ENCODE measurements around the gene KRT2. TPM values are rescaled to one million over a fixed set of nuclear protein-coding genes. Genes with fewer than 3 reads are reported as not detected.

Gene KRT2
- total RNA-seq, 1 experiment from 2014 or later, result not detected

DNA sequence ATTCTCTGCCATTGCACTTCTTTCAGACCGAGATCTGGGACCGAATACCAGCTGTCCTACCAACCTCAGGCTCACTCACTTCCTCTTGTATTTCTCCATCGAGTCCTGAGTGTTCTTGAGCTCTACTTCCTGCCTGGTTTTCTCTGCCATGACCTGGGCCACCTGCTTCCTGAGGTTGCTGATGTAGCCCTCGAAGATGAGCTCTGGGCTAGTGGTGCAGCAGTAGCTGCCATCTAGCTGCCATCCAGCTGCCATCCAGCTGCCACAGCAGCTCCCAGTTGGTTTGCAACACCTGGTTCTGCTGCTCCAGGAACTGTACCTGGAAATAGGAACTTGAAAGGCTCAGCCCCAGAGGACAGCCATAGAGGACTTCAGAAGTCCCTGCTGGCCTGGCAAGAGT, 18.6 kb downstream of the KRT2 start:
- Mint-ChIP-seq H3K27me3 (ENCODE audit: low read depth) (no peaks in the 10 kb centered on the region), H3K27ac (no peak overlapping the region), H3K4me3 (no peak overlapping the region), H3K36me3 (no peaks in the 10 kb centered on the region), H3K4me1 (no peaks in the 10 kb centered on the region), H3K9me3 (no peaks in the 10 kb centered on the region)
- no peak for DNase-seq (ENCODE audit: low spot score)
- no peak for ATAC-seq
- ChIA-PET CTCF (interaction anchor here (0.7 to 2.3 kb wide), 5 partner anchors 9 to 246 kb away, joined by 3 to 10 read pairs (median 4); no protein-coding TSS in a partner anchor), POLR2A (interaction anchor here (0.6 kb wide), 1 partner anchor 841 kb away, joined by 3 read pairs; no protein-coding TSS in a partner anchor)
- TF ChIP-seq MYBL2 (CRISPR knock-in tag; IDR thresholded peaks at IDR 0.05) (no peak), ZNF317 (CRISPR knock-in tag; IDR thresholded peaks at IDR 0.05; ENCODE audit: borderline replicate concordance, low read depth) (no peak), NFYB (CRISPR knock-in tag; conservative IDR thresholded peaks at IDR 0.05; ENCODE audit: low read depth) (no peak), PRRX2 (CRISPR knock-in tag; IDR thresholded peaks at IDR 0.05) (no peak), EMX1 (CRISPR knock-in tag; IDR thresholded peaks at IDR 0.05) (no peak), NR3C1 (CRISPR knock-in tag; conservative IDR thresholded peaks at IDR 0.05; ENCODE audit: low read depth) (no peak), ELF4 (CRISPR knock-in tag; IDR thresholded peaks at IDR 0.05; ENCODE audit: low read depth) (no peak), ZNF121 (CRISPR knock-in tag; IDR thresholded peaks at IDR 0.05) (no peak), RORB (CRISPR knock-in tag; IDR thresholded peaks at IDR 0.05) (no peak), ESRRA (CRISPR knock-in tag; IDR thresholded peaks at IDR 0.05; ENCODE audit: borderline replicate concordance) (no peak), TP53 (CRISPR knock-in tag; IDR thresholded peaks at IDR 0.05) (no peak)
- TF ChIP-seq, protein P1, sequence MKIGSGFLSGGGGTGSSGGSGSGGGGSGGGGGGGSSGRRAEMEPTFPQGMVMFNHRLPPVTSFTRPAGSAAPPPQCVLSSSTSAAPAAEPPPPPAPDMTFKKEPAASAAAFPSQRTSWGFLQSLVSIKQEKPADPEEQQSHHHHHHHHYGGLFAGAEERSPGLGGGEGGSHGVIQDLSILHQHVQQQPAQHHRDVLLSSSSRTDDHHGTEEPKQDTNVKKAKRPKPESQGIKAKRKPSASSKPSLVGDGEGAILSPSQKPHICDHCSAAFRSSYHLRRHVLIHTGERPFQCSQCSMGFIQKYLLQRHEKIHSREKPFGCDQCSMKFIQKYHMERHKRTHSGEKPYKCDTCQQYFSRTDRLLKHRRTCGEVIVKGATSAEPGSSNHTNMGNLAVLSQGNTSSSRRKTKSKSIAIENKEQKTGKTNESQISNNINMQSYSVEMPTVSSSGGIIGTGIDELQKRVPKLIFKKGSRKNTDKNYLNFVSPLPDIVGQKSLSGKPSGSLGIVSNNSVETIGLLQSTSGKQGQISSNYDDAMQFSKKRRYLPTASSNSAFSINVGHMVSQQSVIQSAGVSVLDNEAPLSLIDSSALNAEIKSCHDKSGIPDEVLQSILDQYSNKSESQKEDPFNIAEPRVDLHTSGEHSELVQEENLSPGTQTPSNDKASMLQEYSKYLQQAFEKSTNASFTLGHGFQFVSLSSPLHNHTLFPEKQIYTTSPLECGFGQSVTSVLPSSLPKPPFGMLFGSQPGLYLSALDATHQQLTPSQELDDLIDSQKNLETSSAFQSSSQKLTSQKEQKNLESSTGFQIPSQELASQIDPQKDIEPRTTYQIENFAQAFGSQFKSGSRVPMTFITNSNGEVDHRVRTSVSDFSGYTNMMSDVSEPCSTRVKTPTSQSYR (CRISPR knock-in tag; IDR thresholded peaks at IDR 0.05), result no peak
- TF ChIP-seq, protein P2, sequence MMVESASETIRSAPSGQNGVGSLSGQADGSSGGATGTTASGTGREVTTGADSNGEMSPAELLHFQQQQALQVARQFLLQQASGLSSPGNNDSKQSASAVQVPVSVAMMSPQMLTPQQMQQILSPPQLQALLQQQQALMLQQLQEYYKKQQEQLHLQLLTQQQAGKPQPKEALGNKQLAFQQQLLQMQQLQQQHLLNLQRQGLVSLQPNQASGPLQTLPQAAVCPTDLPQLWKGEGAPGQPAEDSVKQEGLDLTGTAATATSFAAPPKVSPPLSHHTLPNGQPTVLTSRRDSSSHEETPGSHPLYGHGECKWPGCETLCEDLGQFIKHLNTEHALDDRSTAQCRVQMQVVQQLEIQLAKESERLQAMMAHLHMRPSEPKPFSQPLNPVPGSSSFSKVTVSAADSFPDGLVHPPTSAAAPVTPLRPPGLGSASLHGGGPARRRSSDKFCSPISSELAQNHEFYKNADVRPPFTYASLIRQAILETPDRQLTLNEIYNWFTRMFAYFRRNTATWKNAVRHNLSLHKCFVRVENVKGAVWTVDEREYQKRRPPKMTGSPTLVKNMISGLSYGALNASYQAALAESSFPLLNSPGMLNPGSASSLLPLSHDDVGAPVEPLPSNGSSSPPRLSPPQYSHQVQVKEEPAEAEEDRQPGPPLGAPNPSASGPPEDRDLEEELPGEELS (CRISPR knock-in tag; IDR thresholded peaks at IDR 0.05), result no peak
- TF ChIP-seq, protein P3, sequence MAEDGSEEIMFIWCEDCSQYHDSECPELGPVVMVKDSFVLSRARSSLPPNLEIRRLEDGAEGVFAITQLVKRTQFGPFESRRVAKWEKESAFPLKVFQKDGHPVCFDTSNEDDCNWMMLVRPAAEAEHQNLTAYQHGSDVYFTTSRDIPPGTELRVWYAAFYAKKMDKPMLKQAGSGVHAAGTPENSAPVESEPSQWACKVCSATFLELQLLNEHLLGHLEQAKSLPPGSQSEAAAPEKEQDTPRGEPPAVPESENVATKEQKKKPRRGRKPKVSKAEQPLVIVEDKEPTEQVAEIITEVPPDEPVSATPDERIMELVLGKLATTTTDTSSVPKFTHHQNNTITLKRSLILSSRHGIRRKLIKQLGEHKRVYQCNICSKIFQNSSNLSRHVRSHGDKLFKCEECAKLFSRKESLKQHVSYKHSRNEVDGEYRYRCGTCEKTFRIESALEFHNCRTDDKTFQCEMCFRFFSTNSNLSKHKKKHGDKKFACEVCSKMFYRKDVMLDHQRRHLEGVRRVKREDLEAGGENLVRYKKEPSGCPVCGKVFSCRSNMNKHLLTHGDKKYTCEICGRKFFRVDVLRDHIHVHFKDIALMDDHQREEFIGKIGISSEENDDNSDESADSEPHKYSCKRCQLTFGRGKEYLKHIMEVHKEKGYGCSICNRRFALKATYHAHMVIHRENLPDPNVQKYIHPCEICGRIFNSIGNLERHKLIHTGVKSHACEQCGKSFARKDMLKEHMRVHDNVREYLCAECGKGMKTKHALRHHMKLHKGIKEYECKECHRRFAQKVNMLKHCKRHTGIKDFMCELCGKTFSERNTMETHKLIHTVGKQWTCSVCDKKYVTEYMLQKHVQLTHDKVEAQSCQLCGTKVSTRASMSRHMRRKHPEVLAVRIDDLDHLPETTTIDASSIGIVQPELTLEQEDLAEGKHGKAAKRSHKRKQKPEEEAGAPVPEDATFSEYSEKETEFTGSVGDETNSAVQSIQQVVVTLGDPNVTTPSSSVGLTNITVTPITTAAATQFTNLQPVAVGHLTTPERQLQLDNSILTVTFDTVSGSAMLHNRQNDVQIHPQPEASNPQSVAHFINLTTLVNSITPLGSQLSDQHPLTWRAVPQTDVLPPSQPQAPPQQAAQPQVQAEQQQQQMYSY (CRISPR knock-in tag; IDR thresholded peaks at IDR 0.05), result no peak
- TF ChIP-seq, protein P4, sequence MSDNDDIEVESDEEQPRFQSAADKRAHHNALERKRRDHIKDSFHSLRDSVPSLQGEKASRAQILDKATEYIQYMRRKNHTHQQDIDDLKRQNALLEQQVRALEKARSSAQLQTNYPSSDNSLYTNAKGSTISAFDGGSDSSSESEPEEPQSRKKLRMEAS (CRISPR knock-in tag; IDR thresholded peaks at IDR 0.05), result no peak
- TF ChIP-seq, protein P5, sequence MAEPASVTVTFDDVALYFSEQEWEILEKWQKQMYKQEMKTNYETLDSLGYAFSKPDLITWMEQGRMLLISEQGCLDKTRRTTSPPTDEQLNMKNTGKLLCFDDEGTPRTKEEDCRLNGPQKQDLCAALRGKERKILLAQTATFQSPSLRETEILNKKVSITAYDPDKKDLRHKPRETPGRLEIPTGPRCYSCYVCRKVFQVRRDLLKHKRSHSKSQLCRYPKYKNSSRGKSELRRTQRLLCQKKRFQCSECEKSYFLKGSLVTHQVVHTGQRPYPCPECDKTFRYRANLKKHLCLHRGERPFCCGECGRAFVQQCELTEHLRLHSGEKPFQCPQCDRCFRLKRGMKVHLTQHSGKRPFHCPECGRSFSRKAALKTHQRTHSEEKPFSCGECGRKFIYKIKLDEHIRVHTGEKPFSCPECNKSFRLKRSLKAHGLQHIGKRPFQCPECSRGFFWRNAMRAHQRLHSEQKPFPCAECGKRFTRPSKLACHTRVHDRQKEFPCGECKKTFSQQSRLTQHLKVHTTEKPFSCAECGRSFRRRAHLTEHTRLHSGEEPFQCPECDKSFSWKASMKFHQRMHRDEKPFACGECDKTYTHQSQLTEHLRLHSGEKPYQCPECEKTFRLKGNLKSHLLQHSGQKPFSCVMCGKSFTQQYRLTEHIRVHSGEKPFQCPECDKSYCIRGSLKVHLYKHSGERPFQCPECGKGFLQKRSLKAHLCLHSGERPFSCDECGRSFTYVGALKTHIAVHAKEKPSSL (CRISPR knock-in tag; conservative IDR thresholded peaks at IDR 0.05), result no peak
